ENCODE data around the gene ACOX1.
A peak's percentile ranks its signal among the peaks of the same experiment; 100 is the strongest.

The ACOX1 gene

DNA sequence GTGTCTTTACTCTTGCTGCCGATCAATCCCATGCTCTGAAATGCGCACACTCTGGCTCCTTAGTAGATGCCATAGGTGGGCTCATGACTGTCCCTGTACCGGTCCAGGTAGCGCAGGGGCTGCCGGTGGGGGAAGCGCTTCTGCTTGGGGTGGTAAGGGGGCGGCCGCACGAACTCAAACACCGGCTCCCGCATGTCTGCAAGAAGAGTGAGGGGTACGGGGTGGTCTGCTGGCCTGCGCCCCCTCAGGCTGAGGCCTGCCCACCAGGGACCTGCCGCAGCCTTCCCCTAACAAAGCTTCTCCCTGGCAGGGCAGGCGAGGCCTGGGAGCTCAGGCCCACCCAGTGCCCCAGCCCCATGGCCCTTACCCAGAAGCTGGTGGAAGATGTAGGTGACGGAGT is 80.2 kb downstream of the ACOX1 start:
- H3K4me3 ChIP-seq (ENCODE audit: low read length) = no peak overlapping the region
- no peak for DNase-seq (ENCODE audit: low read depth, low spot score)

DNA sequence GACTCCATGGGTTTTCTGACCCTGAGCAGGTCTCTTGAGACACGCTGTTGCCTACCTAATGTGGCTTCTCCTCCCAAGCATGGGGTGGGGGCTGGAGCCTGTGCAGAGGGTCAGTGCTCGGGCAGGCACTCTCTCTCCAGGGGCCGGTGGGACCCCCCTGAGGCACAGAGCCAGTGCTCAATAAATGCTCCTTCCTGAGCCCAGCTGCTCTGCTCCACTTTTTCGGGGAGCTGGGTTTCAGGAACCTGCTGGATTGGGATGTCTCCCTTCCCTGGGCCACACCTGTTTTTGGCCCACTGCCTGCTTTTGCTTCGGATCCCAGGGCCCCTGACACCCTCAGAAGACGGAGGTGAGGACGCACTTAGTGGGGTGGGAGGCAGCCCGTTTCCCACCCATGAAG is 80.9 kb downstream of the ACOX1 start:
- no peak for DNase-seq (ENCODE audit: low read depth, low spot score)

GRCh38 chr17:75897160-75898019 is 81.6 kb downstream of the ACOX1 start:
- H3K4me3 ChIP-seq (ENCODE audit: low read length) = peak overlapping the region; percentile 29
- no peak for DNase-seq (ENCODE audit: low read depth, low spot score)

More for the DNA sequence above, 80.9 kb downstream of the ACOX1 start:
- H3K4me3 ChIP-seq (ENCODE audit: low read length) = no peak overlapping the region

DNA sequence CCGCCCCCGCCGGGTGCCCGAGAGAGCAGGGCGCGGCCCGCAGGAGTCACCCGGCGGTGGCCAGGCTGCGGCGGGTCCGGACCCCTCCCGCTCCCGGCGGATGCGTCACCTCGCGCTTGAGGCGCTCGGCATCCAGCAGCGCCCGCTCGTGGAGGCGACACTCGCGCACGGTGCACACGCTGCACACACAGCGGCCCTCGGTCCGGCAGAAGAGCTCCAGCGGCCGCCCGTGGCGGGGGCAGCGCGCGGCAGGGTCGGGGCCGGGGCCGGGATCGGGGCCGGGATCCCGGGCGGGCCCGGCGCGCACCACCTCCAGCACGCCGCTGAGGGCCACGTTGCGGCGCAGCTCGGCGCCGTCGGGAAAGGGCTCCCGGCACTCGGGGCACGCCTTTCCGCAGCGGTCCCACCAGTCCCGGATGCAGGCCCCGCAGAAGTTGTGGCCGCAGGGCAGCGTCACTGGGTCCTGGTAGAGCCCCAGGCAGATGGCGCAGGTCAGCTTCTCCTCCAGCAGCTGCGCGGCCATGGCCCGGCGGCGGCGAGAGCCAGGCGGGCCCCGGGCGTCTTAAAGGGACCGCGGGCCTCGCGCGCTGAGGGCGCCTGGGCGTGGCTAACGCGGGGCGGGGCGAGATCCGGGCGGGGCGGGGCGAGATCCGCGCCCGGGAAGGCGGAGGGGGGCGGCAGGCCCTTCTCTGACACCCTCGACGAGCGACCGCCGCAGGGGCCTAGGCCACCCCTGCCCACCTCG is 82.4 kb downstream of the ACOX1 start, which contains the start of gene TRIM65:
Gene TRIM65 (minus strand): TSS at position 537 of the 745 bp plus-strand sequence. CDS start 14 bp downstream, at position 523.
- DNase-seq (ENCODE audit: low read depth, low spot score) = peak; percentile 42
- H3K4me3 ChIP-seq (ENCODE audit: low read length) = peak within 1 kb of the TSS; percentile 69

- peak overlapping the region; percentile 69 for H3K4me3 ChIP-seq (ENCODE audit: low read length)
- no peak for DNase-seq (ENCODE audit: low read depth, low spot score)
Observed at GRCh38 chr17:75895370-75896155, 83.4 kb downstream of the ACOX1 start.

GRCh38 chr17:75894049-75894733 is 84.8 kb downstream of the ACOX1 start:
- no peak overlapping the region for H3K4me3 ChIP-seq (ENCODE audit: low read length)
- DNase-seq (ENCODE audit: low read depth, low spot score) = no peak

- H3K4me3 ChIP-seq (ENCODE audit: low read length) = no peak overlapping the region
- DNase-seq (ENCODE audit: low read depth, low spot score) = no peak
Observed at GRCh38 chr17:75893305-75894048, 85.5 kb downstream of the ACOX1 start.

DNA sequence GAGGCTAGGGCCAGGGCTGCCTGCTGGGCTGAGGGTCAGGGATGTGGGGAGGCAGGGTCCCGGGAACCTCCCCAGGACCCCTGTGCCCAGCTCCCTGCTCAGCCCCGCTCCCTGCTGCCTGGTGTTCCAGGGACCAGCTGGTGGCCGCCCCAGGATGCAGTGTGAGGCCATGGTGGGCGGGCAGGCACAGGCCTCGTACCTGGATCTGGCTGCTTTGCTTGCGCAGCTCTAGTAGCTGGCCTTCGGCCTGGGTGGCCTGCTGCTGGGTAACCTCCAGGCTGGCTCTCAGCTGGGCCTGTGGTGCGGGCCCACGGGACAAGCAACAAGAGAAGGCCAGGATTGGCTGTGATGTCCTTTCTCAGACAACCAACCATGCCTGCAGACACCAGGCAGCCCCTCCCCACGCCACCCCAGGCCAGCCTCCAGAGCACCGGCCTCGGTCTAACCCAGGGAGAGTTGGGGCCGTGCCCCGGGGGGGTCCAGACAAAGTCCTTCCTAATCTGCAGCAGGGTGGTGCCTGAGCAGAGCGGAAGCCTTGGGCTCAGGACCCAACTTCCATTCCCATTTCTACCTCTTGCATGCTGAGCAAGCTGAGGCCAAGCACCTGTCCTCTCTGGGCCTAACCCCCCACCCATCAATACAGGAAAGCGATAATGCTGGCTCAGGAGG is 86.3 kb downstream of the ACOX1 start:
- no peak for DNase-seq (ENCODE audit: low read depth, low spot score)
- H3K4me3 ChIP-seq (ENCODE audit: low read length) = no peak overlapping the region

GRCh38 chr17:75891605-75892555 is 87.1 kb downstream of the ACOX1 start:
- H3K4me3 ChIP-seq (ENCODE audit: low read length) = no peak overlapping the region
- no peak for DNase-seq (ENCODE audit: low read depth, low spot score)
